Suprapubic skin (tissue), 3 donors: ENCODE data around the gene MRLN.
"Not testable (repeated sequence)": the region's sequence is repeated elsewhere in the genome, so short reads cannot be mapped to it uniquely, and the experiment has no call there.

Experiments used
- CTCF ChIP-seq, 2 donors: fragments of 200-600 bp in 1 of 2; fragments of 450-650 bp in 1 of 2; sonication (generic) in 1 of 2; IDR thresholded peaks; one replicate each; pipeline ENCODE4 v1.5.1; 2016 to 2019; ENCODE audit warnings: antibody characterized with exemption in 2 of 2, mild to moderate bottlenecking in 1 of 2, moderate library complexity in 1 of 2
- POLR2AphosphoS5 ChIP-seq, 3 donors: sonication (generic); formaldehyde crosslinking; IDR thresholded peaks; one replicate each; pipeline ENCODE4 v1.6.1; 2017; ENCODE audit warnings: antibody characterized with exemption in 3 of 3

- TF ChIP-seq POLR2AphosphoS5, CTCF (IDR thresholded peaks at IDR 0.05): not testable (repeated sequence)
Measured at GRCh38 chr10:59733321-59734013, 19.8 kb downstream of the MRLN start.
